ENCODE data around the gene XKRX. TPM values are rescaled to one million over a fixed set of nuclear protein-coding genes. Genes with fewer than 3 reads are reported as not detected.

Gene XKRX
- total RNA-seq, 1 experiment from 2014 or later: 1.4 TPM

- H4K20me1 ChIP-seq (ENCODE audit: insufficient read depth): no peaks in the 10 kb centered on the region
- no TSS peak for BruUV-seq (replicated peaks)
- POLR2A ChIA-PET (ENCODE audit: unreplicated experiment): interaction anchor here (0.6 kb wide), 1 partner anchor 72 kb away, joined by 4 read pairs; no protein-coding TSS in a partner anchor
- H3K9me2 ChIP-seq (ENCODE audit: insufficient read depth): no peaks in the 10 kb centered on the region
- DNase-seq: no peak
- no peaks in the 10 kb centered on the region for H3K27me3 ChIP-seq (ENCODE audit: insufficient read depth, low read depth)
- CTCF ChIA-PET: no interaction called here
- TF ChIP-seq, protein P1, sequence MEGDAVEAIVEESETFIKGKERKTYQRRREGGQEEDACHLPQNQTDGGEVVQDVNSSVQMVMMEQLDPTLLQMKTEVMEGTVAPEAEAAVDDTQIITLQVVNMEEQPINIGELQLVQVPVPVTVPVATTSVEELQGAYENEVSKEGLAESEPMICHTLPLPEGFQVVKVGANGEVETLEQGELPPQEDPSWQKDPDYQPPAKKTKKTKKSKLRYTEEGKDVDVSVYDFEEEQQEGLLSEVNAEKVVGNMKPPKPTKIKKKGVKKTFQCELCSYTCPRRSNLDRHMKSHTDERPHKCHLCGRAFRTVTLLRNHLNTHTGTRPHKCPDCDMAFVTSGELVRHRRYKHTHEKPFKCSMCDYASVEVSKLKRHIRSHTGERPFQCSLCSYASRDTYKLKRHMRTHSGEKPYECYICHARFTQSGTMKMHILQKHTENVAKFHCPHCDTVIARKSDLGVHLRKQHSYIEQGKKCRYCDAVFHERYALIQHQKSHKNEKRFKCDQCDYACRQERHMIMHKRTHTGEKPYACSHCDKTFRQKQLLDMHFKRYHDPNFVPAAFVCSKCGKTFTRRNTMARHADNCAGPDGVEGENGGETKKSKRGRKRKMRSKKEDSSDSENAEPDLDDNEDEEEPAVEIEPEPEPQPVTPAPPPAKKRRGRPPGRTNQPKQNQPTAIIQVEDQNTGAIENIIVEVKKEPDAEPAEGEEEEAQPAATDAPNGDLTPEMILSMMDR (conservative IDR thresholded peaks at IDR 0.05): no peak
- TF ChIP-seq EZH2 (IDR thresholded peaks at IDR 0.05; ENCODE audit: low read depth): no peak
- H3K27ac ChIP-seq: no peak within 1 kb of the TSS
- H3K79me2 ChIP-seq (ENCODE audit: low read depth): no peaks in the 10 kb centered on the region
- no peaks in the 10 kb centered on the region for H3F3A ChIP-seq (ENCODE audit: insufficient read depth, low read depth)
- H3K4me2 ChIP-seq: no peak within 1 kb of the TSS
- no peaks in the 10 kb centered on the region for H3K9me3 ChIP-seq (ENCODE audit: insufficient read depth, low read depth)
- intact Hi-C loops (cut with micrococcal nuclease; ENCODE audit: unreplicated experiment): no loop called here
- H3K36me3 ChIP-seq (ENCODE audit: low read depth): no peaks in the 10 kb centered on the region
- no peak within 1 kb of the TSS for H2AFZ ChIP-seq
- peaks cover 17% of the 10 kb centered on the region; the same call in 1 of the 2 replicates for H3K4me1 ChIP-seq (replicated peaks; ENCODE audit: insufficient read depth)
- no peak within 1 kb of the TSS for H3K4me3 ChIP-seq
These were observed 54.4 kb downstream of the XKRX start, which contains the start of gene NOX1 for GRCh38 chrX:100874325-100874724. TSS of gene NOX1 (minus strand) at chrX:100874359. CDS start at chrX:100874139, 220 bp downstream.

GRCh38 chrX:100871594-100872560 is 56.8 kb downstream of the XKRX start:
- POLR2A ChIA-PET (ENCODE audit: unreplicated experiment): no interaction called here
- TF ChIP-seq, protein P1 (conservative IDR thresholded peaks at IDR 0.05): no peak
- no peak for TF ChIP-seq EZH2 (IDR thresholded peaks at IDR 0.05; ENCODE audit: low read depth)
- Histone ChIP-seq H3K4me3 (no peak overlapping the region), H3K27ac (no peak overlapping the region), H3K36me3 (ENCODE audit: low read depth) (no peaks in the 10 kb centered on the region), H3K79me2 (ENCODE audit: low read depth) (no peaks in the 10 kb centered on the region), H3K4me2 (no peak overlapping the region), H3K27me3 (ENCODE audit: insufficient read depth, low read depth) (no peaks in the 10 kb centered on the region), H3K4me1 (replicated peaks; ENCODE audit: insufficient read depth) (peaks cover 17% of the 10 kb centered on the region; the same call in 1 of the 2 replicates), H2AFZ (no peak overlapping the region), H3F3A (ENCODE audit: insufficient read depth, low read depth) (no peaks in the 10 kb centered on the region), H3K9me2 (ENCODE audit: insufficient read depth) (no peaks in the 10 kb centered on the region), H3K9me3 (ENCODE audit: insufficient read depth, low read depth) (no peaks in the 10 kb centered on the region), H4K20me1 (ENCODE audit: insufficient read depth) (no peaks in the 10 kb centered on the region)
- intact Hi-C loops (cut with micrococcal nuclease; ENCODE audit: unreplicated experiment): no loop called here
- CTCF ChIA-PET: no interaction called here
- BruUV-seq (replicated peaks): no TSS peak
- DNase-seq: no peak

GRCh38 chrX:100870527-100870926 is 58.2 kb downstream of the XKRX start:
- H3K4me3 ChIP-seq: no peak overlapping the region
- intact Hi-C loops (cut with micrococcal nuclease; ENCODE audit: unreplicated experiment): no loop called here

More at GRCh38 chrX:100870527-100870926, 58.2 kb downstream of the XKRX start:
- no peaks in the 10 kb centered on the region for H3K27me3 ChIP-seq (ENCODE audit: insufficient read depth, low read depth)
- no peaks in the 10 kb centered on the region for H4K20me1 ChIP-seq (ENCODE audit: insufficient read depth)
- ChIA-PET POLR2A (ENCODE audit: unreplicated experiment) (no interaction called here), CTCF (no interaction called here)
- no peaks in the 10 kb centered on the region for H3K36me3 ChIP-seq (ENCODE audit: low read depth)
- no peak overlapping the region for H3K27ac ChIP-seq
- no TSS peak for BruUV-seq (replicated peaks)
- H2AFZ ChIP-seq: no peak overlapping the region
- H3K79me2 ChIP-seq (ENCODE audit: low read depth): no peaks in the 10 kb centered on the region
- H3K9me2 ChIP-seq (ENCODE audit: insufficient read depth): no peaks in the 10 kb centered on the region
- peaks cover 17% of the 10 kb centered on the region; the same call in 1 of the 2 replicates for H3K4me1 ChIP-seq (replicated peaks; ENCODE audit: insufficient read depth)
- H3F3A ChIP-seq (ENCODE audit: insufficient read depth, low read depth): no peaks in the 10 kb centered on the region
- peak in 1 of 2 experiments; percentile 55 for DNase-seq
- no peak for TF ChIP-seq EZH2 (IDR thresholded peaks at IDR 0.05; ENCODE audit: low read depth)
- TF ChIP-seq, protein P1 (conservative IDR thresholded peaks at IDR 0.05): no peak
- peak overlapping the region; percentile 41 for H3K4me2 ChIP-seq
- H3K9me3 ChIP-seq (ENCODE audit: insufficient read depth, low read depth): no peaks in the 10 kb centered on the region

All from PC-9 (cell line).